HG03064 (cell line): ENCODE measurements around the gene NELFB.

ENCODE experiments used
- ATAC-seq: cut with Tn5 transposase; IDR thresholded peaks from one replicate; pipeline ENCODE4 v1.9.1; 2021; ENCODE audit warnings: low read depth; ENCODE audit not compliant: unreplicated experiment

NELFB gene

GRCh38 chr9:137311986-137312851, 57.1 kb downstream of the NELFB start:
- no peak for ATAC-seq

DNA sequence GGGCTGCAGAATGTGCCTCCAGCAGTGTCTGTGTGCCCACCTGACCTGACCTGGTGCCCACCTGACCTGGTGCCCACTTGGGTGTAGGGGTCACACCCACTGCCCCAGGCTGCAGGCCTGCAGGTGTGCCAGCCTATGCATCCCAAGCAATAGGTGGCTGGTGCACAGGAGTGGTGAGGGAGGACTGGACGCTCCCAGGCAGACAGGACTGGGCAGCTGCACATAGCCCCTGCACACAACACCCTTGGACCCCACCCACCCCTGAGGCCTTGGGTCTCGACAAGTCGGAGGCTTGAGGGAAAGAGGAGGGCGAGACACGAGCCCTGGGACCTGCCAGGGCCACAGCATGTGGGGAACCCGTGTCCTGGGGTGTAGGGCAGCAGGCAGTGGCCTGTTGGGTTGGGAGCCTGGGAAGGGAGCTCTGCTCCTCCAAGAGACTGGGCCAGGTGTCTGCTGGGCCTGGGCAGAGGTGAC, 57.8 kb downstream of the NELFB start:
- ATAC-seq: no peak

DNA sequence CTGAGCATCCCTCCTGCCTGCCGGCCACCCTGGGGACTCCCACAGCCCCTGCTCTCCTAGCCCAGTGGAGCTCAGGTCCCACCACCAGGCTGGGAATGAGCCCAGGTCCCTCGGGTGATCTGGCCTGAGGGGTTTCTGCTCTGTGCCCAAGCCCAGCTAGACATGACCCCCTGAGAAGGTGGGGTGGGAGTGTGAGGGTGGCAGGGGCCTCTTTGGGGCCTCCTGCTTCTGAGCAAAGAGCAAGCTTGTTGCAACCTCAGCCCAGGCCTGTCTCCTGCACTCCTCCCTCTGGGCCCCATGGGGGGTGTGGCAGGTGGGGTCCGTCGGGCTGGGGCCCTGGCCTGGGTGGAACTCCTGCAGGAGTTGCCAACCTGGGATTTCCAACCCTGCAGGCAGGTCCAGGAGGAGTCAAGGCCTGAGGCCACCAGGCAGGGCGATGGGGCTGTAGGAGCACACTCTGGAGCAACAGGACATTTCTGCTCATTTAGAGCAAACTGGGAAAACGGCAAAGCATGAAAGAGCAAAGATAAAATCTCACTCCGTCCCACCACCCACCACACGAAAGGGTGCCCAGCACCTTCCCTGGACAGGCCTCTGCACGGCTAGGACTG, 58.3 kb downstream of the NELFB start:
- ATAC-seq: no peak

GRCh38 chr9:137313956-137314560, 58.9 kb downstream of the NELFB start:
- no peak for ATAC-seq

- no peak for ATAC-seq
Measured at GRCh38 chr9:137314561-137315560, 59.7 kb downstream of the NELFB start.

GRCh38 chr9:137315581-137316011, 60.5 kb downstream of the NELFB start:
- no peak for ATAC-seq

DNA sequence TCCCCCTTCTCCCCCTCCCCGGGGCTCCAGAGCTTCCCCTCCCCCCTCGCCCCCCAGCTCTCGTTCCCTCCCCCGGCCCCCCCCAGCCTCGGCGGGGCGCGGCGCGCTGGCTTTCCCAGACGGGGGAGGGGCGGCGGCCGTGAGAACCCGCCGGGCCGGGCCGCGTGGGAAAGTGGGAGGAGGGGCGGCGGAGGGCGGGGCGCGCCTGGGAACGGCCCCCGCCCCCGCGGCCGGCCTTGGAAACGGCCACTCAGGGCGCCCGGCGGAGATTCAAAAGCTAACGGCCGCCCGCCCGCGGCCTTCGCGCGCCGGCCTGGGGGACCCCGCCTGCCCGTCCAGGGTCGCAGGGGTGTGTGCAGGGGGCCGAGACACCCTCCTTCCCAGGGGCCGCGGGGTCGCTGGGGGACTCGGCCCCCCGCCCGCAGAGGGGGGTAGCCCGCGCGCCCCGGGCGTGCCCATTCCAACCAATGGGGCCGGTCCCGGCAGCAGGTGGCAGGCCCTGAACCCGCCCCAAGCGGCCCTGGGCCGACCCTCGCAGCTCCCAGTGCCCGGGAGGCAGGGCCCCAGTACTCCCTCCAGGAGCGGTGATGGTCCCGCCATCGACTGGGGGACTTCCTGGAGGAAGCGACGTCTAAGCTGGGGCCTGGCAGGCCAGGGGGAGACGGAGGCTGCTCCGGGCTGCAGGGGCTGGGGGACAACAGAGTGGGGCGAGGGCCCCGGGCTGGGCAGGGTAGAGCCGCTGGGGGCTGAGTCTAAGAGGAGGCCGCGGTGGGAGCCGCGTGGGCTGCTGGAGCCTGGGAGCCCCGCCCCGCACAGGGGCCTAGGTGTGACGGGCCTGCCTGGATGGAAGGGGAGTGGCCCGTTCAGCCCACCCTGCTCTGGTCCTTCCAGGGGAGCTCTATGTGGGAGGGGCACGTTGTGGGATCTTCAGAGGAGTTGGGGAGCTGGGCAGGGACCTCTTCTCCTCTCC, 61.2 kb downstream of the NELFB start:
- no peak for ATAC-seq

GRCh38 chr9:137317021-137317717, 62.0 kb downstream of the NELFB start:
- ATAC-seq: no peak

- ATAC-seq: no peak
Measured at GRCh38 chr9:137317718-137318511, 62.8 kb downstream of the NELFB start.

DNA sequence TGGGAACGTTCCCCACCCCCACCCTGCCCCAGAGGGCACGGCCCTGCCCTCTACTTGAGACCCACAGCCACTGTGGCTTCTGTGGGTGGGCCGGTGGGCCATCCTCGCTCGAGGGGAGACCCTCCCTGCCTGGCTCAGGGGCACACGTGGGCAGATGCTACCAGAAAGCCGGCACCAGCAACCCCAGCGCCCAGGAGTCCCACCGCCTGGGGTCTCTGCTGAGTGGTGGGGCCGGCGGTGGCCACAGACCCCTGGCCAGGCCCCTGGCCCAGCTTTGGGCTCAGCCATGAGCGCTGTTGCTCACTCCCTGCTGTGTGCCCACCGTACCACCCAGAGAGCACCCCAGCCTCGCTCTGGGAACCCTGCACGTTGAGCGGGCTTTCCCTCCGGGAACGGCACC, 63.5 kb downstream of the NELFB start:
- ATAC-seq: no peak

GRCh38 chr9:137319011-137319738, 64.0 kb downstream of the NELFB start:
- ATAC-seq: no peak

DNA sequence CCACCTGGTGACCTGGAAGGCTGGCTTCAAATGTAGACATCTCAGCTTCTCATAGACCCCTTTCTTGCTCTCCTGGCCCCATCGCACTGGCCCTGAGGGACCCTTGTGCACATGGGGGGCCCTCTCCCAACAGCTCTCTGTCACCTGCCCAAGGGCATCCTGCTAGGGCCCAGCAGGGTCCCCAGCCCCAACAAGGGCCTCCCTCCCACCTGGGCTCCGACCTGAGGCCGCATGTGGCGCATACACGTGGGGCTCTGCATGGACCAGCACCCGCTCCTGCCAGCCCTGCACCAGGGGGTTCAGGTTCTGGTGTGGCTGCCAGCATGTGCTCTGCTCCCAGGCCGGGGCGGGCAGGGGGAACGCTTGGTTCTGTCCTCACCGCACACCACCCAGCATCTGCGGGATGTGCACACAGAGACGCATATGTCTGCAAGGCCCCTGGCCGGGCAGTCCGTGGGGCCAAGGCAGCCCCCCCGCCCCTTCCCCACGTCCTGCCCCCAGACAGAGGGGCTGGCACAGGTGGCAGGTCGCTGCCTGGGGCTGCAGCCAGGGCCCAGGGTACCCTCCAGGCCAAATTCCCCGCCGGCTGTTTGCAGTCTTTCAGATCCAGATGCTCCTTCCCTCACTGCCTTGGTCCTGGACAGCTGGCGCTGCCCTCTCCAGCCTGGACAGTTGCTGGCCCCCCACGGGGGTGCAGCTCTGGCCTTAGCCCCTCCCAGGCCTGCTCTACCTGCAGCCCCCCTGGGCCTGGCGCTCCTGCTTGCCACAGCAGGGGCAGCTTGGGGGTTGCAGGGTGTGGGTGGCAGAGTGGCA, 64.8 kb downstream of the NELFB start:
- no peak for ATAC-seq

DNA sequence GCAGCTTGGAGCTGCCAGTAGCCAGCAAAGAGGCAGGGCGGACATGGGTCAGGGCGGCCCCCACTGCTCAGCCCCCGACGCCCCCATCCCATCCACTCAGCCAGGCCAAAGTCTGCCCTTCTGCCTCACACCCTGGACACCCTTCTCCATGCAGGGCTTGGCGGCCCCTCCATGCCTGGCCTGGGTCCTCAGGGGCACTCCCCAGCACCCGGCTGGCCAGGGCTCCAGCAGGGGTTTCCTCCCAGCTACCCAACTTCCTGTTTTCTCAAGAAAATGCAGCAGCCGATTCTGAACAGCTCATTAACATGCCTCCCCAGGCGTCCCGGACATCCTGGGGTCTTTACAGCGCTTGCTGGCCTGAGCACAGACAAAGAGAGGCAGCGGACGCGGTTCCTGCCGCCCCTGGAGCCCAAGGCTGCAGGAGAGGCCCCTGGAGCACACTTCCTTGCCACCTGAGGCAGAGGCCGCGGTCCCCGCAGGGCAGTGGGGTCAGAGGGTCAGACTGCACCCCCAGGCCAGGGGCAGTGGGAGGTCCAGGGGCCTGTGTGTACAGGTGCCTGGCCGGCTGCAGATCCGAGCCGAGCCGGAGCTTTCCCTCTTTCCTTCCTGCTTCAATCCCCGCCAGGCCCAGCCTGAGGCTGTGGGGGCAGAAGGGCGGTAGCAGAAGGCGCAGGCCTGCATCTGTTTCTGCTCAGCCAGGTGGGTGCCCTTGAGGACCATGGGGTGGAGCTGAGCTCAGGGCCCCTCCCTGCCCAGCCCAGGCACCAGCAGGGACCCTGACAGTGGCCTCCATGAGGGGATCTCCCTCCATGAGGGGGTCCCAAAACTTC, 65.6 kb downstream of the NELFB start:
- no peak for ATAC-seq

DNA sequence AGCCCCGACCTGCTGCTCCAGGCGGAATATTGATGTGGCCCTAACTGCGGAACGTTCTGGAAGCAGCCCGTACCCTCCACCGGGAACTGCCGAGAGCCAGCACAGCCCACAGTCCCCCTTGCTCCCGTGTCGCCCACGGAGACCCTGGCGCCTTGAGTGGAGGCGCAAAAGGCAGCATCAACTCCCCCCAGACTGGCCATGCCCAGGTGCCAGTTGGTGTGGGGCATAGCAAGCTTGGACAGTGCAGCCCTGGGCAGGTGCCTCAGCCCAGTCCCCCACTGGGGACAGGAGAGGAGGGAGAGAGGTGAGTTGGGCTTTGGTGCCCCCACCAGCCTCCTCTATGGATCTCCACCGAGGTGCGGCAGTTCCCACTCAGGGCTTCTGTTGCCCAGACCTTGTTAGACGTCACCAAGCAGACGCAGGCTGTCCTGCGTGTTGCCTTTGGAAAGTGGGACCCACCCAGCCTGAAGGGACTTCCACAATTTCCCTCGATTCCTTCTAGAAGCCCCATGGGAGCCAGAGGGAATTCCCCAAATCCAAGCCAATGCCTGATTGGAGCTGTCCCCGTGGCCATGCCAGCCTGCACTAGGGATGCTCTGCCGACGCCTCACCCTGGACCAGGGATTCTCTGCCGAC, 66.7 kb downstream of the NELFB start:
- ATAC-seq: no peak
